Astrocyte of the spinal cord (primary cell): ENCODE data around the gene PTPN13.
A peak's percentile ranks its signal among the peaks of the same experiment; 100 is the strongest.

ENCODE experiments used
- DNase-seq: peaks from one replicate; pipeline ENCODE4 v3.0.0; 2011; ENCODE audit warnings: low read depth, low spot score
- H3K4me3 ChIP-seq: 2 replicates; pipeline ENCODE4 v1.5.1; 2011; ENCODE audit warnings: low read depth, mild to moderate bottlenecking, low read length, moderate library complexity
- in situ Hi-C: cut with HindIII; loops from 2 replicates; pipeline ENCODE4 v1.10.0; 2017; ENCODE audit warnings: low sequenced_read_pairs
- TF ChIP-seq, protein P1 (sequence below): IDR thresholded peaks from 2 replicates; pipeline ENCODE4 v1.5.1; 2012; ENCODE audit warnings: low read depth, mild to moderate bottlenecking, low read length, inconsistent platforms

Gene PTPN13

DNA sequence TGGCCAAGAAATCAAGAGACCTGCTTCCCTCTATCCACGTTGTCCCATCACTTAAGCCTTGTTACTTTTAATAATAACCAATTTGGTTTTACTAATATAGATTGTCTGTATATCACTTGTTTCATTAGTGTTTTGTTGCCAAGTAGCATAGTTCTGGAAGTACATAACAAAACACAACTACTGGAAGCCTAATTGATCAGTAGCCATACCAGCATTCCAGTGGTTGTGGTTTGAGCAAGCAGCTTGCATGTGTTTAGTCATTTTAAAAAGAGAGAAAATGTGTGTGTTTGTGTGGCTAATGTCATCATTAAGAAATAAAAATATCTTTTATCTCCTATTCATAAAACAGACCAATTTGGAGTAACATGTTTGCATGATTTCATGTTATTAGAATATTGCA is 70.8 kb downstream of the PTPN13 start:
- DNase-seq, result peak; percentile 87
- in situ Hi-C loops, result no loop called here

DNA sequence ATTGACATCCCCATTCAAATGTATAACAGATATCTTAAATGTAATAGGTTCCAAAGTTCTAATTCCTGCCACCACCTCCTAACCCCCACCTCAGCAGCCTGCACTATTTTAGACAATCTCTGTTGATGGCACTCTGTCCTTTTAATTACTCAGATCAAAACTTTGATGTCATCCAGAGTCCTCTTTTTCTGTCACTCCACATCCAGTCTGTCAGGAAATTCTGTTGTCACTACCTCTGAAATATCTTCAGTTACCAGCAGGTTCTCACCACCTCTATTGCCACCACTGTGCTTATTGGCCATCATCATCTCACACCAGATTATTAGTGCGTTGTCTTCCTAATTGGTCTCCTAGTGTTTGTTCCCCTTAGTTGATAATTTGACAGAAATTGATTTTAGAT is 76.2 kb downstream of the PTPN13 start:
- no peak for DNase-seq
- TF ChIP-seq, protein P1, sequence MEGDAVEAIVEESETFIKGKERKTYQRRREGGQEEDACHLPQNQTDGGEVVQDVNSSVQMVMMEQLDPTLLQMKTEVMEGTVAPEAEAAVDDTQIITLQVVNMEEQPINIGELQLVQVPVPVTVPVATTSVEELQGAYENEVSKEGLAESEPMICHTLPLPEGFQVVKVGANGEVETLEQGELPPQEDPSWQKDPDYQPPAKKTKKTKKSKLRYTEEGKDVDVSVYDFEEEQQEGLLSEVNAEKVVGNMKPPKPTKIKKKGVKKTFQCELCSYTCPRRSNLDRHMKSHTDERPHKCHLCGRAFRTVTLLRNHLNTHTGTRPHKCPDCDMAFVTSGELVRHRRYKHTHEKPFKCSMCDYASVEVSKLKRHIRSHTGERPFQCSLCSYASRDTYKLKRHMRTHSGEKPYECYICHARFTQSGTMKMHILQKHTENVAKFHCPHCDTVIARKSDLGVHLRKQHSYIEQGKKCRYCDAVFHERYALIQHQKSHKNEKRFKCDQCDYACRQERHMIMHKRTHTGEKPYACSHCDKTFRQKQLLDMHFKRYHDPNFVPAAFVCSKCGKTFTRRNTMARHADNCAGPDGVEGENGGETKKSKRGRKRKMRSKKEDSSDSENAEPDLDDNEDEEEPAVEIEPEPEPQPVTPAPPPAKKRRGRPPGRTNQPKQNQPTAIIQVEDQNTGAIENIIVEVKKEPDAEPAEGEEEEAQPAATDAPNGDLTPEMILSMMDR, result no peak
- no peak overlapping the region for H3K4me3 ChIP-seq
- in situ Hi-C loops, result no loop called here

More for the DNA sequence above, 70.8 kb downstream of the PTPN13 start:
- TF ChIP-seq, protein P1, result no peak
- H3K4me3 ChIP-seq, result no peak overlapping the region

DNA sequence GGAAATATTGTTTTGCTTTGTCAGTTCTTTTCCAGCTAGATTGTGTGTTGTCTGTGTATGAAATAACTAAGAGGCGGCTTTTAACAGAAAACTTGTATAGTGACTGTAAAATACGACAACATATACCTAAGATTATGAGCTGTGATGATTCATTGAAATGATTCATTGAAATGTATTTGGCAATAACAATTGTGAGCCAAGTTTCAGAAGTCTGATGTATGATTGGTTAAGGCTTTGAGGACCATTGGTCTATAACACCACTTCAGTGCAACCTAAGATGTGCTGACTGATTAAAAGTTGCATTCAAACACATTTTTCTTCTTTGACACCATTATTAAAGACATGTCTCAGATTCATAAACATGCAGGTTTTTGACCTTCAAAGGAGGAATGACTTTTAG is 76.6 kb downstream of the PTPN13 start:
- in situ Hi-C loops, result no loop called here
- DNase-seq, result peak; percentile 51
- H3K4me3 ChIP-seq, result no peak overlapping the region
- TF ChIP-seq, protein P1, result no peak

DNA sequence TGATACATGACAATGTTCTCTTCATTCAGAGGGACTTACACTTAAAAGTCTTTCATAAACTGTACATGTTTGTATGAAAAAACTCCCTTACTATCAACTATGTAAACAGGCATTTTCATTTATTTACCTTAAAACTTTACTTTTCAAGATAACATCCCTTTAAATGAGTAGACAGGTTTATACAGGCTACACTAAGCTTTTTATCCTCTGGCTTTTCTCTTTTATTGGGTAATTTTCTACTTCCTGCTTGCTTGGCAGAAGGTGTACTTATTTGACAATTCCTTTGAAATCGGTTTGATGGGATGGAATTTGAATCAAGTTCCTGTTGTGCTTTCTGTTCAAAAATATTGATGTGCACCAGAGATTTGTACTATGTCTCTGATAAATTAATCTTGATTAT is 81.4 kb downstream of the PTPN13 start:
- TF ChIP-seq, protein P1, result no peak
- H3K4me3 ChIP-seq, result no peak overlapping the region
- in situ Hi-C loops, result no loop called here

DNA sequence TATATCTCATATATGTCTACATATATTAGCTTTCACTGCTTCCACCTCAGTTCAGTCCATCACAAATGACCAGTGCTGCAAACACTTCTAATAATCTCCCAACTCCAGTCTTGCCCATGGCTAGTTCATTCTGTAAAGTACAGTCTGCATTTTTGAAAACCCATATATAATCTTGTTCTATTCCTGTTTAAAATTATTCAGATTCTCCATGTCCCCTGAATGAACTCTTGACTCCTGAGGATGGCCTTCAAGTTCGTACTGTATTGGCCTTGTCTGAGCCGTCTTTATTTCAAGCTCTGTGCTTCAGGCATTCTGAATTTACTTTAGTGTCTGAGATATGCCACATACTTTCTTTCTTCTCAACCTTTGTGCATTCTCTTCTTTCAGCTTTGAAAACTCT is 84.7 kb downstream of the PTPN13 start:
- H3K4me3 ChIP-seq, result no peak overlapping the region
- no peak for DNase-seq
- in situ Hi-C loops, result no loop called here
- TF ChIP-seq, protein P1, result no peak

More for the DNA sequence above, 81.4 kb downstream of the PTPN13 start:
- no peak for DNase-seq

DNA sequence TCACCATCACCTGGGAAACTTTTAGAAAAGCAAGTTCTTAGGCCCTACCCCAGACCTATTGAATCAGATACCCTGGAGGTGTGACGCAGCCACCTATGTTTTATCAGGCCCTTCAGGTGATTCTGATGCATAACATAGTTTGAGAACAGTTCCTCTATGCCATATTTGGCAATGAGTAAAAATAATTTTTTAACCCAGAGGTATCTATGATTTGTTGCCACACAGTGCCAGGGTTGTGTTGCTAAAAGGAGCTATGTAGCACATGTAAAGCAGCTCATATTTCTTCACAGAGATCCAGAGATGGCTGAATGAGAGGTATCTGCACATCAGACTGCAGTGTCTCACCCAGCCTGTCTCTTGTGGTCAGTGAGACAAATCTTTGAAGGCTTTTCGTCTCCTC is 85.3 kb downstream of the PTPN13 start:
- TF ChIP-seq, protein P1, result no peak
- H3K4me3 ChIP-seq, result no peak overlapping the region
- in situ Hi-C loops, result no loop called here
- DNase-seq, result no peak

DNA sequence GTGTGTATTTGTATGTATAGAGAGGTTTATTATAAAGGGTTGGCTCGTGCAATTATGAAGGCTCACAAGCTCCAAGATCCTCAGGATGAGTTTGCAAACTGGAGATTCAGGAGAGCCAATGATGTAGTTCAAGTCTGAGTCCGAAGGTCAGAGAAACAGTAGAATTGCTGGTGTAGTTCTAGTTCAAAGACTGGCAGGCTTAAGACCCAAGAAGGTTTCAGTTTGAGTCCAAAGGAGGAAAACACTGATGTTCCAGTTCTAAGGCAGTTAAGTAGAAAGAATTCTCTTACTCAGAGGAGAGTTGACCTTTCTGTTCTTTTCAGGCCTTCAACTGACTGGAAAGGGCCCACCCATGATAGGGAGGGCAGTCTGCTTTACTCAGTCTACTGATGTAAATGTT is 89.1 kb downstream of the PTPN13 start:
- TF ChIP-seq, protein P1, result no peak
- in situ Hi-C loops, result no loop called here
- DNase-seq, result no peak
- H3K4me3 ChIP-seq, result no peak overlapping the region
